ENCODE data around the gene SIX4.
A peak's percentile ranks its signal among the peaks of the same experiment; 100 is the strongest.

The SIX4 gene

GRCh38 chr14:60721326-60722106 is 2.6 kb downstream of the SIX4 start:
- no peak for DNase-seq

GRCh38 chr14:60720962-60721325 is 3.2 kb downstream of the SIX4 start:
- DNase-seq: no peak

- no peak for DNase-seq
Observed at GRCh38 chr14:60720391-60720790, 3.8 kb downstream of the SIX4 start.

- no peak for DNase-seq
Observed at GRCh38 chr14:60713513-60713912, 10.6 kb downstream of the SIX4 start.

GRCh38 chr14:60710494-60710893 is 13.7 kb downstream of the SIX4 start:
- no peak for DNase-seq

GRCh38 chr14:60707858-60708257 is 16.3 kb downstream of the SIX4 start:
- no peak for DNase-seq

GRCh38 chr14:60705100-60705499 is 19.1 kb downstream of the SIX4 start:
- DNase-seq: no peak

GRCh38 chr14:60700598-60700997 is 23.6 kb downstream of the SIX4 start:
- no peak for DNase-seq

GRCh38 chr14:60695327-60695726 is 28.8 kb downstream of the SIX4 start:
- DNase-seq: peak; percentile 42 to 45

- no peak for DNase-seq
Observed at GRCh38 chr14:60691383-60692113, 32.6 kb downstream of the SIX4 start.

GRCh38 chr14:60686865-60687264 is 37.3 kb downstream of the SIX4 start:
- DNase-seq: no peak

- DNase-seq: no peak
Observed at GRCh38 chr14:60684203-60684602, 39.9 kb downstream of the SIX4 start.

- DNase-seq: no peak
Observed at GRCh38 chr14:60681271-60681670, 42.9 kb downstream of the SIX4 start.

- DNase-seq: no peak
Observed at GRCh38 chr14:60680511-60680910, 43.6 kb downstream of the SIX4 start.

GRCh38 chr14:60679566-60680258 is 44.4 kb downstream of the SIX4 start:
- DNase-seq: no peak

GRCh38 chr14:60677701-60678100 is 46.5 kb downstream of the SIX4 start:
- no peak for DNase-seq

GRCh38 chr14:60670989-60671388 is 53.2 kb downstream of the SIX4 start:
- DNase-seq: no peak

- DNase-seq: no peak
Observed at GRCh38 chr14:60668431-60669112, 55.6 kb downstream of the SIX4 start.

GRCh38 chr14:60665177-60665550 is 59.0 kb downstream of the SIX4 start:
- DNase-seq: no peak

GRCh38 chr14:60662982-60663381 is 61.2 kb downstream of the SIX4 start:
- no peak for DNase-seq

GRCh38 chr14:60661721-60662120 is 62.4 kb downstream of the SIX4 start:
- no peak for DNase-seq
